Globus pallidus (tissue), 1 donor: Measurements from ENCODE around the gene NR4A3.
"Not testable (repeated sequence)": the region's sequence is repeated elsewhere in the genome, so short reads cannot be mapped to it uniquely, and the experiment has no call there.

ENCODE experiments used
- DNase-seq: peaks from one replicate; pipeline ENCODE4 v3.0.0-alpha.2; 2015; ENCODE audit warnings: low spot score

NR4A3 gene

DNA sequence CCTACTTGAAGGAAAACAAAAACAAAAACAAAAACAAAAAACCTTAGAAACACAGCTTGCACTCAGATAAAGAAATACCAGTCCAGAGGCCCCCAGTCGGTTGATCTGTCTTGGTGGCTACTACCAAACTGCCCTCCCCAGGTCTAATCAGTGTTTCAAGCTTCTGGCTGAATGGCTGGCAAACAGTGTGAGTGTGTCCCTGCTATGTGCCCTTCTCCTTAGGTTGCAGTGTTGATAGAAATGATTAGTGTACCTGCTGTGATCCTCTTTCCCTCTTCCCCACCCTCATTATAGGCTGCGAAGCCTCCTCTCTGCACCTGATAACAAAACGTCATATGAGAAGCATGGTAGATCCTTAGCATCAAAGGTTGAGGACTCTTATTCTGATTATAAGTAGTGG is 12.8 kb downstream of the NR4A3 start:
- no peak for DNase-seq

DNA sequence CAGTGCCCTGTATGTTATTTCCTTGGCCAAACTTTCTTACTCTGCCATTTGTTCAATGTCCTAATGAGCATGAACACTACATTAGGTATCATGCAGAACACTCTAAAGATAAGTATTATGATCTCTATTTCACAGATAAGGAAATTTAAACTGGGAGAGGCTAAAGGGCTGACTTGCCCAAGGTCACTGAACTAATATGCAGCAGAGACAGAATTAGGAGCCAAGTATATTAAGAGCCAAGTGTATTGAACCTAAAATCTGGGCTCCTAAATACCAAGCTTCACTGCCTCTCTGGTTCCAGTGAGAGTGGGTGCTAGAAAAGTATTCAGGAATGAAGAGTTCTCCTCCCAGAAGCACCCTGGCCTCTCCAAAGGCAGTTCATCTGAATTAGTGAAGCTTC is 13.5 kb downstream of the NR4A3 start:
- no peak for DNase-seq

DNA sequence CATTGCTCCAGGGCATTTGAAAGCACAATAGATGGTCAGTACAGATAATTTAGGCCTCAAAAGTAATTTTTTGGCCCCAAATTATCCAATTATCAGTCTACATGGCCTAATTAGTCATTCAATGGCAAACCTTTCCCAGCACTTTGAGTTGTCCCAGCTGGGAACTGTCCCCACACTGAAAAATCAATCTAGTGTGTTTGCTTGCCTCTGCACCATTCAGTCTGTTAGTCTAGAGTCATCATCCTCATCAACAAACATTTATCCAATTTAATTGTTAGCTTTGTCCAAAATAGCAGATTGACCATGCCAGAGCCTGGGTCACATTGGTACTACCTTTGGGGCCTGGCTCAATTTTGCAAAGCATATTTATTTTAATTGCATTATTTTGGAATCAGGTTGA is 13.9 kb downstream of the NR4A3 start:
- no peak for DNase-seq

DNA sequence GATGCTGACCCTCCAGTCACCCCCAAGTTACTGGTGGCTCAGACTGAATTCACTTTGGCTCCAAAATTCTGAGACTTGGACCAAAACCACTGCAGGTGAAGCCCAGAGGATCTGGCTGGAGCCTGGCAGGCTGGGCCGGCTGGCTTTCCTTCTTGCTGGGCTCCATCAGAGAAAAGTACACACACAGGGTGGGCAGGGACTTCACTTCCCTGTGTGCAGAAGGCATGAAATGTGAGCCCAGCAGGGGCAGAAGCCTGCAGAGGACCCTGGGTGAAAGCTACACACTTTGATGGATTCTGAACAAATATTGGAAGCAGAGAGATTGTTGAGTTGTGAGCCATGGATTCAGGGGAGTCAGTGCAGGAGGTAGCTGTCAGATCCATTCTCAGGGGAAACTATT is 18.4 kb downstream of the NR4A3 start:
- DNase-seq, result no peak

DNA sequence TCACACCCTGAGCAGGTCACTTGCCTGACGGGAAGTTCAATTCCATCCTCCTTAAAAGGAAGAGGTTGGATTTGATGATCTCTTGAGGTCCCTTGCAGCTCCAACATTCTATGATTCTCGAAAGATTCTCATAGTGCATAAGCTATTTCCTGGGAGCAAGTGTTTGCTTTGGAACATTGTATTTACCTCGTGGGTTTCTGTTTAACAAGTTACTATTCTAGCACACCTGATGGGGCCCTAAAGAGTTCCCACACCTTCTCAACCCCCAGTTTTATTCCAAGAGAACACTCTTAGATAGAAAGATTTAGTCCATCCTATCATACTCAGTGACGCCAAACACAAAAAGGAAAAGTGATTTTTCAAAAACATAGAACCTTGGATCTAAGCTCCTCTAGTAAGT is 23.4 kb downstream of the NR4A3 start:
- DNase-seq, result no peak

DNA sequence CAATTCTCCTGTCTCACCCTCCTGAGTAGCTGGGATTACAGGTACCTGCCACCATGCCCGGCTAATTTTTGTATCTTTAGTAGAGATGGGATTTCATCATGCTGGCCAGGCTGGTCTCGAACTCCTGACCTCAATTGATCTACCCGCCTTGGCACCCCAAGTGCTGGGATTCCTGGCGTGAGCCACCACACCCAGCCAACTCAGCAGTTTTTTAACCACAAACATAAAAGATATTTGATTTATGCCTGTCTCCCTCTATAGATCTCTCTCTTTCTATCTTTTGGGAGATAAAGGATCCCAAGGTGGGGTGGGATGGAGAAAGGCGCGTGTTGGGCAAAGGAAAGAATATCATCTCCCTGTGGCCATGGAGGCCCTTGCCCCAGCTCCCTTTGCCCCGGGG is 26.8 kb downstream of the NR4A3 start:
- DNase-seq, result no peak

DNA sequence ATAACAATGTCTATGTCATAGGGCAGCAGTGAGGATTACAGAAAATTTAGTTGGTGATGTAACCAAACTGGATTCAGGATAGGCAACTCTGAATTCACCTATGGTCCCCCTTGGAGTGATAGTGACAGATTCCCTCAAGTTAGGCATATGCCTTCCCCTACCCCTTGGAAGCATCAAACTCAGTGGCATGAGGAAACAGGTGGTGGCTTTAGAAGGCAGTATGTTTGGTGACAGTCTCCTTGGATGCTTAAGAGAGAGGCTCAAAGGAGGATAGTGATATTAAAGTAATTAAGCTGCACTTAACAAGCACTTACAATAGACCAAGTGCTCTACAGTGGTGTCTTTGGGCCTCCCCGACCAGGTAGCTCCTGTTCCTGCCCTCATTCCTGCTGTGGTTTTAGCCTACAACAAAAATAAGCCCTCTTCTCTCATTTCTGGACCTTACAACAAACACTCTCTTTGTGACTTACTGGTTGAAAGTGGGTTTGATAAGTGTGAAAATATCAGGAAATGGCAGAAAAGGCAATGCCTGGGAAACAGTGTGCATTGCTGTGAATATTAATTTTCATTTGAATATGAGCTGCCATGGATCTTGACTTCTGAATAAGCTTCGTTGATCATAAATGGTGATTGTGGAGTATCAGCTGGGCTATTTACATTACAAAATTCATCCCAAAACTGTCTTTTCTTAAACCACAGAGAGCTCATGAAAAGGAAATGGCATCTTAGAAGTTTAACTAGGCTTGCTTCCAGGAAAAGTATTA is 29.2 kb downstream of the NR4A3 start:
- DNase-seq, result no peak

DNA sequence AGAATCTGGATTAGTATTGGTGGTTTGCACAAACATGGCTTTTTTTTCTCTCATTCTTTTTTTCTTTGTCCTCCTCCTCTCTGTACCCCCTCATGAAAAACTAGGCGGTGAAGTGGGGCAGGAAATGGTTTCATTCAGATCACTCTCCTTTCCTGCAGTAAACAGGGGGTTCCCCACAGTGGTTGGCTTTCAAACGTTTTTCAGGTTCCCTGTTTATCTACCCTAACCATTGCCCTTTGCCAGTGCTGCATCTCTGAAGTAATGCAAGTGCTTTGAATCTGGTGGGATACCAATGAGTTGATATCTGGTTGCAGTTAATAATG is 29.8 kb downstream of the NR4A3 start:
- DNase-seq, result no peak

DNA sequence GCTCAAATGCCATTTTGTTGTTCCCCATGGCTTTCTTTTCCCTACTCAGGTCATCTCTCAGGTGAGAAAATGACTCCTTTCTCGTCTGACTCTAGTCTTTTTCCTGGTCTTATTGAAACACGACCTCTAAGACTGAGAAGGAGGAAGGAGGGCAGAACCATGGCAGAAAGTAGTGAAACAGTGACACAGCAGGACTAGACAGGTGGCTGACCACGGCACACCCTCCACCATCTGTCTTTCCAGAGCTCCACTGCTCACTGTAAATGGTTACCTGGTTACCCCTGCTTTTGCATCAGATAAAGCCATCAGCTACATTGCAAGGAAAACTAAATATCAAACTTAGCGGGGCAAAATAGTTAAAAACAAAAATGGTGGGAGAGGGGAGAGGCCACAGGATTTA is 30.9 kb downstream of the NR4A3 start:
- no peak for DNase-seq

DNA sequence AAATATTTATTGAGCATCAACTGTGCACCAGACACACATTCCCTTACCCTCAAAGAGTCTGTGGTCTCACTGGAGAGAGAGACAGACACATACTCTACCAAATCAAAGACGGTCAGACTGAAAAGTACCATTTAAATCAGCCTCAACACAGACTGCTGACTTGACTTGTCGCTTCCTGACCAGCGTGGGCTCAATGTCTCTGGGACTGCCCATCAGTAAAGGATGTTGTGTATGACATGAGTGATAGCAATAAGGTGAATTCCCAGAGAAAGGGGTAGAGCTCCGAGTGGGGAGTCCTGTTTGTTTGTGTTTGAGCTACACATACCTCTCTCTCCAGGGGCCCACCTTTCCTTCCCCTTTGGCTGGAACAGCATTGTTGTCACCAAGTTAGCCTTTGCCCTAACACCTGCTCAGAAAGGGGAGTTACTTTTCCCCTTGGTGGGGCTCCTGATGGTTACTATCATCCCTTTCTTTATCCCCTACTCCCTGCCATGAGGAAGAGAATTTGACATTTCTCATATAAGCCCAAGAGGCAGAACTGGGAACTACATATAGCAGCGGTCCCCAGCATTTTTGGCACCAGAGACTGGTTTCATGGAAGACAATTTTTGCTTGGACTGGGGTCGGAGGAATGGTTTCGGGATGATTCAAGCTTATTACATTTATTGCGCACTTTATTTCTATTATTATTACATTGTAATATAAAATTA is 33.9 kb downstream of the NR4A3 start:
- DNase-seq, result no peak

DNA sequence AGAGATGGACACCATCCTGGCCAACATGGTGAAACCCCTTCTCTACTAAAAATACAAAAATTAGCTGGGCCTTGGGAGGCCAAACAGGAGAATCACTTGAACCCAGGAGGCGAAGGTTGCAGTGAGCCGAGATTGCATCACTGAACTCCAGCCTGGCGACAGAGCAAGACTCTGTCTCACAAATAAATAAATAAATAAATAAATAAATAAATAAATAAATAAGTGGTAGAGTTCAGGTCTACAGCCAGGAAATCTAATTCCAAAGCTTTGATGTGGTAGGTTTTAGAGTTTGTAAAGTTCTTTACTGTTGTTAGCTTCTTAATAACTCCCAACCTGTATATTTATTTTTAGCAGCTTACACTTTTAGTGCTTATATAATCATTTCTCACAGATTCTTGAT is 35.9 kb downstream of the NR4A3 start:
- not testable (repeated sequence) for DNase-seq

DNA sequence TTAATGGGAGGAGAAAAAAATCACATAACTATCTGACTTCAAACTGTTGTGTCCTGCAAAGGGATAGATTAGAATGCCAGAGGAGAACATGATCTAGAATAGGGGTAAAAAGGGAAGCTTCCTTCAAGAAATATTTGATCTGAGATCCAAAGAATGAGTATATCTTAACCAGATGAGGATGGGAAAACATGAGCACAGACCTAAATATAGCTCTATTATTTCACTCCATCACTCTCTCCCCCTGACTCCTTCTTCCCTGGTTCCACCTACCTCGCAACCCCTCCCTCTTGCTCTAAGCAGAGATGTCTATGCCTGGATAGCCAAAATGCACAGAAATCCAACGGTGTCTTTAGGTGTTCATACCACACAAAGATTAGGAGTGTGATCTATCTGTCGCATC is 36.4 kb downstream of the NR4A3 start:
- no peak for DNase-seq

DNA sequence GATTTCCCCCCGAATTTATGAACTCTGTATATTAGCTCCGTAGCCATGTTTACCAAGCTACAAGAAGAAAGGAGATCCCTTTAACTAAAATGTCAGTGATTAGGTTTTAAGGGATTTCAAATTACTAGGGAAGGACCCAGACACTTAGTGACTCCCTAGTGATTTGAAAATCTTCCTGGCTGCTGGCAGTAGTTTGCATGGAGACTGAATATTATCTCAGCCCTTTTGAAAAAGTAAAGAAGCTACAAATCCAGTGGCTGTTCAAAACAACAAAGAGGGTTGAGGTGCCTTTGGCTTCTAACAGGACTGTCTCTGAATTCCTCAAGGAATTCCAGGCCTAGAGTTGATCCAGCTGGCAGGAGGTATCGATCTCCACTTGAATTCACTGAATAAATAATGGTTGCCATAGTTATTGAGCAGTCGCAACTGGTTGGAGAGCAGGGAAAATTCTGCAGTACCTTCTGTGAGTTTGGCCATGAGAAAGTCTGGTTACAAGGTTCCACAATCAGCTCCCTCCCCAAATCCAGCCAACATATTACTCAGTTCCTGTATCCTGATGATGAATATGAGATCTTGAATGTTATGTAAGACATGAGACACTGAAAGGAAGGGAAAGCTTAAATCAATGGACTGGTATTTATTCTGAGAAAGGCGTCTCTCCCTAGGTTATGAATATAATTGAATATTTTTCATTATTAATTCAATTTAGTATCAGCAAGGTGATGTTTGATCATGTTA is 37.7 kb downstream of the NR4A3 start:
- DNase-seq, result peak; percentile 6

DNA sequence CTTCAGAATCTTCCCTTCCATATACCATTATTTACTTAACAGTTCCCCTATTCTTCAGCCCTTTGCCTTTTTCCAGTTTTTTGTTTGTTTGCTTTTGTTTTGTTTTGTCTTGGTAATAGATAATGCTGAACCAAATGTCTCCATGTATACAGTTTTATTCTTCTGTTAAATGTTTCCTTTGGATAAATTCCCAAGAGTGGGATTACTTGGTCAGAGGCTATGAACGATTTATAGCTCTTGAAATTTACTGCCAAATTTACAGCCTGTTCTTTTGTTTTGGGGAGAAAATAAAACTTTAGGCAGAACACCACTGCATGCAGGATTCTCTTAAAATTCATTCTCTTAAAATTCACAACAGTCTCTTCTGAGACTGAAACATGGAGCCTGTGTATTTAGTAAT is 38.6 kb downstream of the NR4A3 start:
- DNase-seq, result no peak

DNA sequence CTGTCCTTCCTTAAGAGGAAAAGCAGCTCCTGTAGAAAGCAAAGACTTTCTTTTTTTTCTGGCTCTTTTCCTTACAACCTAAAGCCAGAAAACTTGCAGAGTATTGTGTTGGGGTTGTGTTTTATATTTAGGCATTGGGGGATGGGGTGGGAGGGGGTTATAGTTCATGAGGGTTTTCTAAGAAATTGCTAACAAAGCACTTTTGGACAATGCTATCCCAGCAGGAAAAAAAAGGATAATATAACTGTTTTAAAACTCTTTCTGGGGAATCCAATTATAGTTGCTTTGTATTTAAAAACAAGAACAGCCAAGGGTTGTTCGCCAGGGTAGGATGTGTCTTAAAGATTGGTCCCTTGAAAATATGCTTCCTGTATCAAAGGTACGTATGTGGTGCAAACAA is 42.3 kb downstream of the NR4A3 start:
- no peak for DNase-seq

DNA sequence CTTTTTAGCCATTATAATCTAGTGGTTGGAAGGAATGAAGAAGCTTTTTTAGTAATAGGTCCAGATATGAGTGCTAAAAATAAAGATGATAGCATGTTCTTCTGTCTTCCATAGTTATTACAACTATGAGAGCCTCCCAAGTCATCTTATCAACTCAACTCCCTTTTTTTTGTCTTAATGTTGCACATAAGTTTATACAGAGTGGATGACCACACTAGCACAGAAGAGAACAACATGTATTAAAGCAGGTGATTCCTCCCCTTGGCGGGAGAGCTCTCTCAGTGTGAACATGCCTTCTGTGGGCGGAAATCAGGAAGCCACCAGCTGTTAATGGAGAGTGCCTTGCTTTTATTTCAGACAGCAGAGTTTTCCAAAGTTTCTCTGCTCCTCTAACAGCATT is 44.7 kb downstream of the NR4A3 start:
- DNase-seq, result no peak

DNA sequence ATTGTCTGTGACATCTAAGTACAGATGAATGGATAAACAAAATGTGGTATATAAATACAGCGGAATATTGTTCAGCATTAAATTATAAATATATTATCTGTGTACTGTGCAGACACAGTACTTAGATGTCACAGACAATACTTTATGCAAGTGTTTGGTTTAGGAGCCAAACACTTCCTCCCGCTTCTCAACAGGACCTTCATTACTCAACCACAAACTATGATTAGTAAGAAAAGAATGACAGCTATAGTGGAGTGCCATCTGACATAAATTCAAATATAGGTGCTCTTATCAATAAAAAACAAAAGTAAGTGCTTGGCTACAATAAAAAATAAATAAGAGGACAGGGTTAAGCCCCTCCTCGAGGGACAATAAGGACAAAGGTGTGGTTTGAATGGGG is 45.9 kb downstream of the NR4A3 start:
- DNase-seq, result no peak

DNA sequence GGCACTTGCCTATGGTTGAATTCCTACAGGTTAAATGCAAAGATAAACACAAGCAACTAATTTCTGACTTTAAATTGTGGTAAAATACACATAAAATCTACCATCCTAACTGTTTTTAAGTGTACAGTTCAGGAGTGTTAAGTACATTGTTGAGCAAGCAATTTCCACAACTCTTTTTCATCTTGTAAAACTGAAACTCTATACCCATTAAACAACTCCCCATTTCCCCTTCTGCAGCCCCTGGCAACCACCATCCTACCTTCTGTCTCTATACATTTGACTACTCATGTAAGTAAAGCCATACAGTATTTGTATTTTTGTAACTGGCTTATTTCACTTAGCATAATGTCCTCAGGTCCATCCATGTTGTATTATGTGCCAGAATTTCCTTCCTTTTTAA is 46.3 kb downstream of the NR4A3 start:
- DNase-seq, result no peak

DNA sequence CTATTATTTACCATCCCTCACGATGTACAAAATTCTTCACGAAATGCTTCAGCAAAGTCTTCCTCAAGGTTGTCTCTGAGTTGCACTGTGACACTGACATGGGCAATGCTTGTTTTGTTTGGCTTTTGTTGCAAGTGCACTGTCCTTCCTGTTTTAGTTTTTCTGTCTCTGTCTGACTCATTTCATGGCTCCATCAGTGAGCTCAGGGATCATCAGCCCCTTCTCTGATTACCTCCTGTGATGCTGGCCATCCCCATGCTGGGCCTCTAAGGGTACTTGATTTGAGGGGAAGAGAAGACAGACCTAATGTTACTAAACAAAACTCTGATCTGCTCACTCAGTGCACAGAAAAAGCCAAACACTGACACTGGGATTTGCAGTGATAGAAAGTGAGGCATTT is 47.2 kb downstream of the NR4A3 start:
- no peak for DNase-seq

DNA sequence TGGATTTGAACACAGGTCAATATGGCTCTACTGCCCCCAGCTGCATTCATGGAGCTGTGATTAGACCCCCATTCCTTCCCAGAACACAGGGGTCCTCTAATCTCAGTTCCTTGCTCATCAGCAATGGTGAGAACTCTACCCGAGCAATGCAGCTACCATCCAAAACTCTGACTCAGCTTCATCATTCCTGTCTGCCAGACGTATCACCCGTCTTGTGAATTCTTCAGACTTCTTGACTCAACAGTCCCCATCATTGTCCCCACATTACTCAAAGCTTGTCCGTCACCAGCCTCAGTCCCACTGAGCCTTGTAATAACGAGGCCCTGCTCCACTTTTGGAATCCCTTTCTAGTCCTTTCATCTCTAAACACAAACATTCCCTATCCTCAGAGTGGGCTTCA is 48.4 kb downstream of the NR4A3 start:
- no peak for DNase-seq

DNA sequence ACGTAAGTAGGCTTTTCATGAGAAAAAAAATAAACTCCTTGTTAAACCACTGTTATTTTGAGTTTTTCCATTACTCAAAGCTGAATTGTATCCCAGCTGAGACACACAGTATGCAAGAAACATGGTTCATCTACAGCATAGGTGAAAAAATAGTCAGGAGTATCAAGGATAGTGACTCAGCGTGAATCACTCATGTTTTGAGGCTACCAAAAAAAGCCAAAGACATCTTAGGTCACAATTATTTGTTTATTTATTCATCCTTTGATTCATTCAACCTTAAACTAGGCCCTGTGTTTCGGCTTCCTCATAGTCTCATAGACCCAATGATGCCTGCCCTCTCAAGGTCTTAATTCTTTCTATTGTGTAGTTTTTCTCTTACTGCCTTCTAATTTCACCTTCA is 51.8 kb downstream of the NR4A3 start:
- no peak for DNase-seq

DNA sequence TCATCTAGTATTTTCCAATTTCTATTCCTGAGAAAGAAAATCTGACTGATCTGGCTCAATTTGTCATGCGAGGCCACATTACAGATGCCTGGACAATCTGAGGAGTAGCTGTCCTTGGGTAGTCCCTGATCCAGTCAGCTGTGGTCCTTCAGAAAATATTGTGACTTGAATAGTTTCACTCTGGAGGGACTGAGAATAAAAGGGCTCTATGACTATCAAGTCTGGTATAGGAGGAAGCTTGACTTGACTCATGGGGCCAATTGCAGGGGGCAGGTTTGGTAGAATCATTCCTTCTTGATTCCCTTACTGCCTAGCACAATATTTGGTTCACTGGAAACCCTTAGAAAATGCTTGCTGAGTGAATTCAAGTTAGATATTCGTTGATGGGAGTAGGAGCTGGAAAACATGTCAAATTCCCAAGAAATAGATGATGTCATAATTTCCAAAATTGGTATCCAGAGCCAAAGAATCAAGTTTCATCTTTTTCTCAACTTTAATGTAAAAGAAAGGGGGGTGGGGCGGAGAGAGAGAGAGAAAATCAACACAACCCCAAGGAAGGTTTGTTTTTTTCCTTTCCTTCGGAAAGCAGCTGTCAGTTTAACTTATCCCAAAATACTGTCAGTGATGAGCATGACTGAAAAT is 52.4 kb downstream of the NR4A3 start:
- DNase-seq, result no peak

DNA sequence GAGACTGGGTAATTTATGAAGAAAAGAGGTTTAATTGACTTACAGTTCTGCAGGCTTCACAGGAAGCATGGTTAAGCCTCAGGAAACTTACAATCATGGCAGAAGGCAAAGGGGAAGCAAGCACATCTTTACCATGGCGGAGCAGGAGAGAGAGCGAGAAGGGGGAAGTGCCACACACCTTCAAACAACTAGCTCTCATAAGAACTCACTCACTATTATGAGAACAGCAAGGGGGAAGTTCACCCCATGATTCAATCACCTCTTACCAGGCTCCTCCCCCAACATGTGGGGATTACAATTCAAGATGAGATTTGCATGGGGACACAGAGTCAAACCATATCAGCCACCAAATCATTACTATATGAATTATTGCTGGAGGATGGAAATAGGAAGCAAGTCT is 54.5 kb downstream of the NR4A3 start:
- DNase-seq, result no peak
